ENCODE measurements around the gene KCNJ8.
"Not testable (repeated sequence)": the region's sequence is repeated elsewhere in the genome, so short reads cannot be mapped to it uniquely, and the experiment has no call there.

The KCNJ8 gene

GRCh38 chr12:21786041-21786531 is 11.6 kb upstream of the KCNJ8 start:
- no peak overlapping the region for H3K4me3 ChIP-seq (ENCODE audit: low read depth, low read length)
- no peak for DNase-seq (ENCODE audit: low read depth)
- no peak for TF ChIP-seq CTCF (IDR thresholded peaks at IDR 0.05; ENCODE audit: insufficient read depth, low read depth, low read length, missing control alignments)

- H3K4me3 ChIP-seq (ENCODE audit: low read depth, low read length); DNase-seq (ENCODE audit: low read depth): not testable (repeated sequence)
Observed at GRCh38 chr12:21782723-21783122, 8.2 kb upstream of the KCNJ8 start.

- H3K4me3 ChIP-seq (ENCODE audit: low read depth, low read length), result no peak overlapping the region
- TF ChIP-seq CTCF (IDR thresholded peaks at IDR 0.05; ENCODE audit: insufficient read depth, low read depth, low read length, missing control alignments), result no peak
- DNase-seq (ENCODE audit: low read depth), result no peak
Observed at GRCh38 chr12:21780786-21781185, 6.3 kb upstream of the KCNJ8 start.

- no peak for DNase-seq (ENCODE audit: low read depth)
- no peak overlapping the region for H3K4me3 ChIP-seq (ENCODE audit: low read depth, low read length)
- TF ChIP-seq CTCF (IDR thresholded peaks at IDR 0.05; ENCODE audit: insufficient read depth, low read depth, low read length, missing control alignments), result no peak
Observed at GRCh38 chr12:21776175-21776574, 1.7 kb upstream of the KCNJ8 start.

- no peak for TF ChIP-seq CTCF (IDR thresholded peaks at IDR 0.05; ENCODE audit: insufficient read depth, low read depth, low read length, missing control alignments)
- no peak overlapping the region for H3K4me3 ChIP-seq (ENCODE audit: low read depth, low read length)
- no peak for DNase-seq (ENCODE audit: low read depth)
Observed at GRCh38 chr12:21775133-21775820, 771 bp upstream of the KCNJ8 start.

GRCh38 chr12:21773806-21774205 is 700 bp downstream of the KCNJ8 start:
- no peak for DNase-seq (ENCODE audit: low read depth)
- no peak overlapping the region for H3K4me3 ChIP-seq (ENCODE audit: low read depth, low read length)
- TF ChIP-seq CTCF (IDR thresholded peaks at IDR 0.05; ENCODE audit: insufficient read depth, low read depth, low read length, missing control alignments), result no peak

GRCh38 chr12:21773263-21773741 is 1.2 kb downstream of the KCNJ8 start:
- H3K4me3 ChIP-seq (ENCODE audit: low read depth, low read length), result no peak overlapping the region
- TF ChIP-seq CTCF (IDR thresholded peaks at IDR 0.05; ENCODE audit: insufficient read depth, low read depth, low read length, missing control alignments), result no peak
- no peak for DNase-seq (ENCODE audit: low read depth)
